ENCODE measurements around the gene EEIG2.
A peak's percentile ranks its signal among the peaks of the same experiment; 100 is the strongest.
"Not testable (repeated sequence)": the region's sequence is repeated elsewhere in the genome, so short reads cannot be mapped to it uniquely, and the experiment has no call there.

EEIG2 gene

DNA sequence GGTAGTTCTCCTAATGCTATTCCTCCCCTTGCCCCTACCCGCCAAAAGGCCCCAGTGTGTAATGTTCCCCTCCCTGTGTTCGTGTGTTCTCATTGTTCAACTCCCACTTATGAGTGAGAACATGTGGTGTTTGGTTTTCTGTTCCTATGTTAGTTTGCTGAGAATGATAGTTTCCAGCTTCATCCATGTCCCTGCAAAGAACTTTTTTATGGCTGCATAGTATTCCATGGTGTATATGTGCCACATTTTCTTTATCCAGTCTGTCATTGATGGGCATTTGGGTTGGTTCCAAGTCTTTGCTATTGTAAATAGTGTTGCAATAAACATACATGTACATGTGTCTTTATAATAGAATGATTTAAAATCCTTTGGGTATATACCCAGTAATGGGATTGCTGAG is 46.0 kb upstream of the EEIG2 start:
- H3K4me2 ChIP-seq (ENCODE audit: low read length, poor library complexity, severe bottlenecking); H3K9ac ChIP-seq (ENCODE audit: low read length); H4K8ac ChIP-seq (ENCODE audit: low read length); H2BK12ac ChIP-seq (ENCODE audit: low read length in 2 of 2); H3K23ac ChIP-seq (ENCODE audit: low read length in 2 of 2); H3K4me1 ChIP-seq (ENCODE audit: control insufficient read depth, insufficient read depth, low read depth, low read length); H2BK5ac ChIP-seq (ENCODE audit: low read depth, low read length, poor library complexity, severe bottlenecking); H2AFZ ChIP-seq (ENCODE audit: low read depth, low read length); H3K14ac ChIP-seq (ENCODE audit: low read length in 2 of 2); H3K27me3 ChIP-seq (ENCODE audit: control insufficient read depth in 1 of 2, insufficient read depth in 1 of 2, low read length in 2 of 2); H3K18ac ChIP-seq (ENCODE audit: low read depth in 1 of 2, low read length in 2 of 2); H3K27ac ChIP-seq (ENCODE audit: low read length, poor library complexity, severe bottlenecking); H4K91ac ChIP-seq (ENCODE audit: low read length); H2AK5ac ChIP-seq (ENCODE audit: low read length, severe bottlenecking); DNase-seq; H2BK120ac ChIP-seq (ENCODE audit: low read depth, low read length); H3K79me1 ChIP-seq (replicated peaks; ENCODE audit: low read length, poor library complexity, severe bottlenecking); H3K36me3 ChIP-seq (ENCODE audit: control insufficient read depth in 1 of 2, insufficient read depth in 2 of 2, low read depth in 1 of 2, low read length in 2 of 2); H3K4me3 ChIP-seq (ENCODE audit: insufficient read depth in 1 of 2, low read depth in 1 of 2, low read length in 2 of 2); H3K9me3 ChIP-seq (ENCODE audit: control insufficient read depth, low read length); H3K4ac ChIP-seq (ENCODE audit: low read depth in 1 of 2, low read length in 2 of 2); H2BK15ac ChIP-seq (ENCODE audit: low read depth, poor library complexity, severe bottlenecking): not testable (repeated sequence)
- 100% methylated on average over 1 of the region's 2 CpGs for WGBS

DNA sequence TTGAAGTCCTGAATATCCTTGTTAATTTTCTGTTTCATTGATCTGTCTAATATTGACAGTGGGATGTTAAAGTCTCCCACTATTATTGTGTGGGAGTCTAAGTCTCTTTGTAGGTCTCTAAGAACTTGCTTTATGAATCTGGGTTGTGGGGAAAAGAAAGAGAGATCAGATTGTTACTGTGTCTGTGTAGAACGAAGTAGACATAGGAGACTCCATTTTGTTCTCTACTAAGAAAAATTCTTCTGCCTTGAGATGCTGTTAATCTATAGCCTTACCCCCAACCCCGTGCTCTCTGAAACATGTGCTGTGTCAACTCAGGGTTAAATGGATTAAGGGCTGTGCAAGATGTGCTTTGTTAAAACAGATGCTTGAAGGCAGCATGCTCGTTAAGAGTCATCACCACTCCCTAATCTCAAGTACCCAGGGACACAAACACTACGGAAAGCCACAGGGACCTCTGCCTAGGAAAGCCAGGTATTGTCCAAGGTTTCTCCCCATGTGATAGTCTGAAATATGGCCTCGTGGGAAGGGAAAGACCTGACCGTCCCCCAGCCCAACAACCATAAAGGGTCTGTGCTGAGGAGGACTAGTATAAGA is 42.5 kb upstream of the EEIG2 start:
- H3K9ac ChIP-seq (ENCODE audit: low read length); H3K27me3 ChIP-seq (ENCODE audit: control insufficient read depth in 1 of 2, insufficient read depth in 1 of 2, low read length in 2 of 2); H2BK15ac ChIP-seq (ENCODE audit: low read depth, poor library complexity, severe bottlenecking); H3K18ac ChIP-seq (ENCODE audit: low read depth in 1 of 2, low read length in 2 of 2); H2BK12ac ChIP-seq (ENCODE audit: low read length in 2 of 2); H3K4me1 ChIP-seq (ENCODE audit: control insufficient read depth, insufficient read depth, low read depth, low read length); H2BK5ac ChIP-seq (ENCODE audit: low read depth, low read length, poor library complexity, severe bottlenecking); DNase-seq; H3K36me3 ChIP-seq (ENCODE audit: control insufficient read depth in 1 of 2, insufficient read depth in 2 of 2, low read depth in 1 of 2, low read length in 2 of 2); H4K91ac ChIP-seq (ENCODE audit: low read length); H3K4me2 ChIP-seq (ENCODE audit: low read length, poor library complexity, severe bottlenecking); H4K8ac ChIP-seq (ENCODE audit: low read length); H2AK5ac ChIP-seq (ENCODE audit: low read length, severe bottlenecking); H3K4me3 ChIP-seq (ENCODE audit: insufficient read depth in 1 of 2, low read depth in 1 of 2, low read length in 2 of 2); H3K23ac ChIP-seq (ENCODE audit: low read length in 2 of 2); H3K4ac ChIP-seq (ENCODE audit: low read depth in 1 of 2, low read length in 2 of 2); H3K9me3 ChIP-seq (ENCODE audit: control insufficient read depth, low read length); H3K27ac ChIP-seq (ENCODE audit: low read length, poor library complexity, severe bottlenecking); H3K14ac ChIP-seq (ENCODE audit: low read length in 2 of 2); H2AFZ ChIP-seq (ENCODE audit: low read depth, low read length); H2BK120ac ChIP-seq (ENCODE audit: low read depth, low read length); H3K79me1 ChIP-seq (replicated peaks; ENCODE audit: low read length, poor library complexity, severe bottlenecking): not testable (repeated sequence)
- WGBS = 88% methylated on average over 3 of the region's 6 CpGs

DNA sequence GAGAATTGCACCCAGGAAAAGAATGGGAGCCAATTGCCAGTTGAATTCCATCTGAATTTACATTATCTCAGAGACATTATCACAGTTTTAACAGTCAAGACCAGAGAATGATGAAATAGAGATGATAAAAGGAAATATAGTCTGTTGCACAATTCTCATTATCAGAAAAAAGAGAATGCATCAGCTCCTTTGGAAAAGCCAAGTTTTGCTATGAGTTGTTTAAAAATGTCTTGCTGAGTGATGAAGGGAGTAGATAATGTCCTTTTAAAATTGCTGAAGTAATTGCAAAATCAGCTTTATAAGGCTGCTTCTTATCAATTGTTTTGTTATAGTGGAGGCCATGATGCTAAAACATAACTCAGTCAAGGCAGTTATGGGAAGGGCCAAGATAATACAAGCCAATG is 37.9 kb upstream of the EEIG2 start:
- Histone ChIP-seq H2BK120ac (ENCODE audit: low read depth, low read length) (no peak overlapping the region), H2BK5ac (ENCODE audit: low read depth, low read length, poor library complexity, severe bottlenecking) (no peak overlapping the region), H3K14ac (ENCODE audit: low read length in 2 of 2) (no peak overlapping the region), H3K18ac (ENCODE audit: low read depth in 1 of 2, low read length in 2 of 2) (no peak overlapping the region), H3K4me1 (ENCODE audit: control insufficient read depth, insufficient read depth, low read depth, low read length) (no peaks in the 10 kb centered on the region), H2BK15ac (ENCODE audit: low read depth, poor library complexity, severe bottlenecking) (no peak overlapping the region), H2AK5ac (ENCODE audit: low read length, severe bottlenecking) (no peak overlapping the region), H3K4ac (ENCODE audit: low read depth in 1 of 2, low read length in 2 of 2) (no peak overlapping the region), H3K79me1 (replicated peaks; ENCODE audit: low read length, poor library complexity, severe bottlenecking) (no peaks in the 10 kb centered on the region), H4K8ac (ENCODE audit: low read length) (no peak overlapping the region), H2AFZ (ENCODE audit: low read depth, low read length) (no peak overlapping the region), H3K27ac (ENCODE audit: low read length, poor library complexity, severe bottlenecking) (no peak overlapping the region), H3K4me3 (ENCODE audit: insufficient read depth in 1 of 2, low read depth in 1 of 2, low read length in 2 of 2) (no peak overlapping the region), H3K4me2 (ENCODE audit: low read length, poor library complexity, severe bottlenecking) (no peak overlapping the region), H3K27me3 (ENCODE audit: control insufficient read depth in 1 of 2, insufficient read depth in 1 of 2, low read length in 2 of 2) (peaks cover 0 to 11% of the 10 kb centered on the region in 2 experiments), H3K36me3 (ENCODE audit: control insufficient read depth in 1 of 2, insufficient read depth in 2 of 2, low read depth in 1 of 2, low read length in 2 of 2) (no peaks in the 10 kb centered on the region), H2BK12ac (ENCODE audit: low read length in 2 of 2) (no peak overlapping the region), H3K23ac (ENCODE audit: low read length in 2 of 2) (no peak overlapping the region), H4K91ac (ENCODE audit: low read length) (no peak overlapping the region), H3K9me3 (ENCODE audit: control insufficient read depth, low read length) (no peaks in the 10 kb centered on the region), H3K9ac (ENCODE audit: low read length) (no peak overlapping the region)
- peak; percentile 33 for DNase-seq

DNA sequence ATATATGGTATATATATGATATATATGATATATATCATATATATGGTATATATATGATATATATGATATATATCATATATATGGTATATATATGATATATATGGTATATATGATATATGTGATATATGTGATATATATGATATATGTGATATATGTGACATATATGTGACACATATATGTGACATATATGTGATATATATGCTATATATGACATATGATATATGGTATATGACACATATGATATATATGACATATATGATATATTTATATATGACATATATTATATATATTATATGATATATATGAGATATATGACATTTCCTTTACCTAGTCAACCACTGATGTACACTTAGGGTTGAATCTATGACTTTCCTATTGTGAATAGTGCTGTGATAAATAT is 36.1 kb upstream of the EEIG2 start:
- H3K27ac ChIP-seq (ENCODE audit: low read length, poor library complexity, severe bottlenecking) = no peak overlapping the region
- no peaks in the 10 kb centered on the region for H3K9me3 ChIP-seq (ENCODE audit: control insufficient read depth, low read length)
- H3K4ac ChIP-seq (ENCODE audit: low read depth in 1 of 2, low read length in 2 of 2) = no peak overlapping the region
- no peak overlapping the region for H2BK120ac ChIP-seq (ENCODE audit: low read depth, low read length)
- no peak overlapping the region for H2BK5ac ChIP-seq (ENCODE audit: low read depth, low read length, poor library complexity, severe bottlenecking)
- H3K27me3 ChIP-seq (ENCODE audit: control insufficient read depth in 1 of 2, insufficient read depth in 1 of 2, low read length in 2 of 2) = peaks cover 0 to 11% of the 10 kb centered on the region in 2 experiments
- no peak overlapping the region for H3K4me2 ChIP-seq (ENCODE audit: low read length, poor library complexity, severe bottlenecking)
- no peak overlapping the region for H2BK12ac ChIP-seq (ENCODE audit: low read length in 2 of 2)
- no peak overlapping the region for H3K23ac ChIP-seq (ENCODE audit: low read length in 2 of 2)
- H3K4me3 ChIP-seq (ENCODE audit: insufficient read depth in 1 of 2, low read depth in 1 of 2, low read length in 2 of 2) = no peak overlapping the region
- no peak overlapping the region for H2BK15ac ChIP-seq (ENCODE audit: low read depth, poor library complexity, severe bottlenecking)
- no peak overlapping the region for H3K9ac ChIP-seq (ENCODE audit: low read length)
- no peaks in the 10 kb centered on the region for H3K36me3 ChIP-seq (ENCODE audit: control insufficient read depth in 1 of 2, insufficient read depth in 2 of 2, low read depth in 1 of 2, low read length in 2 of 2)
- no peak overlapping the region for H4K91ac ChIP-seq (ENCODE audit: low read length)
- no peaks in the 10 kb centered on the region for H3K79me1 ChIP-seq (replicated peaks; ENCODE audit: low read length, poor library complexity, severe bottlenecking)
- DNase-seq = no peak
- H2AK5ac ChIP-seq (ENCODE audit: low read length, severe bottlenecking) = no peak overlapping the region
- H3K18ac ChIP-seq (ENCODE audit: low read depth in 1 of 2, low read length in 2 of 2) = no peak overlapping the region
- no peak overlapping the region for H2AFZ ChIP-seq (ENCODE audit: low read depth, low read length)
- no peak overlapping the region for H4K8ac ChIP-seq (ENCODE audit: low read length)
- H3K4me1 ChIP-seq (ENCODE audit: control insufficient read depth, insufficient read depth, low read depth, low read length) = no peaks in the 10 kb centered on the region
- H3K14ac ChIP-seq (ENCODE audit: low read length in 2 of 2) = no peak overlapping the region

Data from mesenchymal stem cell (in vitro differentiated cells and primary cell).